GM12865 (cell line): ENCODE data around the gene ELL.
A peak's percentile ranks its signal among the peaks of the same experiment; 100 is the strongest.

Experiments used
- DNase-seq: peaks from one replicate; pipeline ENCODE4 v3.0.0; 2010; ENCODE audit warnings: low read depth
- H3K4me3 ChIP-seq: 2 replicates; pipeline ENCODE4 v1.5.1; 2011; ENCODE audit warnings: mild to moderate bottlenecking, low read depth, low read length, control low read depth
- TF ChIP-seq, protein P1 (sequence below): IDR thresholded peaks from 2 replicates; pipeline ENCODE4 v1.5.1; 2011; ENCODE audit warnings: low read length, control low read depth, low read depth, inconsistent platforms; ENCODE audit not compliant: insufficient read depth; ENCODE audit errors: missing control alignments

ELL gene

DNA sequence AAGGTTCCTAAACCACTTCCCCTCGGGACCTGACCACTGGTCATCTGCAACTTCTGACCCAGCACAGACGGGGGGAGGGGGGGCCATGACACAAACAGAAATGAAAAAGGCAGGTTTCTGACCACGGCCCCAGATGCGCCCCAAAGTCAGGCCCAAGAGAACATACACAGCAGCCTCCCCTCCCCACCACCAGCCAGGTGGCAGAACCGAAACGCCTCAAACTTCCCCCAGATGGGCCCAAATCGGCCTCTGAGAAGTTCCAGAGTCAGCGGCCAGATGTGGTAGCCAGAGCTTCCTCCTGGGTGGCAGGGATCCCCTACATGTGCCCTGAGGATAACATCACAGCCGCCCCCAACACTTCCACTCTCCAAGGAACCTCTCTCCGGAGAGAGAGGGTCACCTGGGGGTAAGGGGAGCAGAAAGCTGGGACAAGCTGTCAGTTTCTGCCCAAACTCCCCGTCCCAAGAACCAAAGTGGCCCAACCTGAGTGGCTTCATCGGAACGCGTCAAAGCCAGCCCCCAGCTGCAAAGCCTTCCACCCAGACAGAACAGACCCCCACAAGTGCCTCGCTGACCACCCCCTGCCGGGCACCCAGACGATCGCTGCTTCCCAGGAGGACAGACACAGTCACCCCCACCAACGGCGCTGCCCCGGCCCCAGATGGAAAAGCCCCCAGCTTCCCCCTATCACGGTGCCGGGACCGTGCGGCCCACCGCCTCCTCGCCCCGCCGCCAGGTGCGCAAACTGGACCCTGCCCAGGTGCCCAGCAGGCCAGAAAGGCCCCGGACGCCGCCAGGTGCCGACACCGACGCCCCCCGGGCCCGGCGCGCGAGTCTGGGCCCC lies 800 bp downstream of the ELL start:
- DNase-seq = peak; percentile 87
- TF ChIP-seq, protein P1, sequence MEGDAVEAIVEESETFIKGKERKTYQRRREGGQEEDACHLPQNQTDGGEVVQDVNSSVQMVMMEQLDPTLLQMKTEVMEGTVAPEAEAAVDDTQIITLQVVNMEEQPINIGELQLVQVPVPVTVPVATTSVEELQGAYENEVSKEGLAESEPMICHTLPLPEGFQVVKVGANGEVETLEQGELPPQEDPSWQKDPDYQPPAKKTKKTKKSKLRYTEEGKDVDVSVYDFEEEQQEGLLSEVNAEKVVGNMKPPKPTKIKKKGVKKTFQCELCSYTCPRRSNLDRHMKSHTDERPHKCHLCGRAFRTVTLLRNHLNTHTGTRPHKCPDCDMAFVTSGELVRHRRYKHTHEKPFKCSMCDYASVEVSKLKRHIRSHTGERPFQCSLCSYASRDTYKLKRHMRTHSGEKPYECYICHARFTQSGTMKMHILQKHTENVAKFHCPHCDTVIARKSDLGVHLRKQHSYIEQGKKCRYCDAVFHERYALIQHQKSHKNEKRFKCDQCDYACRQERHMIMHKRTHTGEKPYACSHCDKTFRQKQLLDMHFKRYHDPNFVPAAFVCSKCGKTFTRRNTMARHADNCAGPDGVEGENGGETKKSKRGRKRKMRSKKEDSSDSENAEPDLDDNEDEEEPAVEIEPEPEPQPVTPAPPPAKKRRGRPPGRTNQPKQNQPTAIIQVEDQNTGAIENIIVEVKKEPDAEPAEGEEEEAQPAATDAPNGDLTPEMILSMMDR = no peak

DNA sequence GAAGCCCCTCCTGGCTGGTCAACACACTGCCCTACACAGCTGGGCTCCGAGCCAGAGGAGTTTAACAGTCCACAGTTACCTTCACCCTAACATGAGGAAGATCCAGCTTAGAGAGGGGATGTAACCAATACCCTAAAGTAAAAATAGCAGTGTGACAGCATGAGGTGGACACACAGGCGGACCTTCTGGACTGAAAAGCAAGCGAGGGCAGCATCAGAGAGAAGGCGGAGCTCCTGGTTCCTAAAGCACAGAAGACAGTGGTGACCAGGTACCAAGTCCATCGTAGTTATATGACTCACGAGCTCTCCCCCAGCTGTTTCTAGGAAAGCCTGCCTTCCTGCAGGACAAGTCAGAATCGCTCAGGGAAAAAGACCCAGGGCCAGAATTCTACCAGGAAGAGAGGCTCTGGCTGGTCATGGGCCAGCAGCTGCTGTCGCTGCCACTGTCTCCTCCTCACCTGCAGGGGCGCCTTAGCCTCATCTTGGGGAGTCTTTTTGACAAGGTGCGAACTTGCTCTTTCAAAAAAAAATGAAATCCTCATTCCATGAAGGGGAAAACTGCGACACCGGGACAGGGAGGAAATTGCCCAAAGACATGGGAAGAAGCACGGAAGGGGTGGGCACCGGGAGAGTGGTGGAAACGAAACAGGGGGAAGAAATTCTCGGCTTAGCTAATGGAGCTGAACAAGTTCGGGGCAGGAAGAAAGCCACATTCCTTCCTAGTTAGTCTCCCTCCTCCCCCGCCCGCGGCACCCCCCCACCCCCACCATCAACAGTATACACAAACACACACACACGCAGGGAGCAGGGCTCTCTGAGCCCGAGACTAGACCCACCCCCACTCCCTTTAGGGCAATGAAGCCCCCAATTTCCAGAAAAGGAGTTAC lies 1.7 kb downstream of the ELL start:
- peak; percentile 79 for DNase-seq
- TF ChIP-seq, protein P1 = peak; percentile 87
- peak overlapping the region; percentile 80 for H3K4me3 ChIP-seq

More for the DNA sequence above, 800 bp downstream of the ELL start:
- peak overlapping the region; percentile 80 for H3K4me3 ChIP-seq

DNA sequence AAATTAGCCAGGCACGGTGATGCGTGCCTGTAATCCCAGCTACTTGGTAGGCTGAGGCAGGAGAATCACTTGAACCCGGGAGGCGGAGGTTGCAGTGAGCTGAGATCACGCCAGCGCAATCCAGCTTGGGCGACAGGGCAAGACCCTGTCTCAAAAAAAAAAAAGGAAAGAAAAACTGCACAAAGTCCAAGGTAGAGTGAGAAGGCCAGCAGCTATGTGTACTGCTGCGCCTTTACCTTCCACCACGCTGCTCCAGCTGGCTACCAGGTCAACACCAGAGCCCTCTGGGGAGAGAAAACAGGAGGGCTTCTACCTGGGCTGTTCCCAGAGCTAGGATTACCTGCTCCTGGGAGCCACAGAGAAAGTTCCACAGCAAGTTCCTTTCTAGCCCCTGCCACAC lies 3.2 kb downstream of the ELL start:
- no peak for DNase-seq
- no peak overlapping the region for H3K4me3 ChIP-seq
- TF ChIP-seq, protein P1 = no peak

DNA sequence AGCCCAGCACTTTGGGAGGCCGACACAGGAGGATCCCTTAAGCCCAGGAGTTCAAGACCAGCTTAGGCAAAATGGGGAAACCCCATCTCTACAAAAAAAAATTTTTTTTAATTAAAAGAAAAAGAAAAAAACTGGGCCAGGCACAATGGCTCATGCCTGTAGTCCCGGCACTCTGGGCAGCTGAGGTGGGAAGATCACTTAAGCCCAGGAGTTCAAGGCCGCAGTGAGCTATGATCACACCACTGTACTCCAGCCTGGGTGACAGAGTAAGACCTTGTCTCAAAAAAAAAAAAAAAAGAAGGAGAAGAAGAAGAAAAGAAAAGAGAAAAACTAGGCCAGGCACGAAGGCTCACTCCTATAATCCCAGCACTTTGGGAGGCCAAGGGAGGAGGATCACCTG lies 4.3 kb downstream of the ELL start:
- H3K4me3 ChIP-seq = no peak overlapping the region
- DNase-seq = no peak
- TF ChIP-seq, protein P1 = no peak

DNA sequence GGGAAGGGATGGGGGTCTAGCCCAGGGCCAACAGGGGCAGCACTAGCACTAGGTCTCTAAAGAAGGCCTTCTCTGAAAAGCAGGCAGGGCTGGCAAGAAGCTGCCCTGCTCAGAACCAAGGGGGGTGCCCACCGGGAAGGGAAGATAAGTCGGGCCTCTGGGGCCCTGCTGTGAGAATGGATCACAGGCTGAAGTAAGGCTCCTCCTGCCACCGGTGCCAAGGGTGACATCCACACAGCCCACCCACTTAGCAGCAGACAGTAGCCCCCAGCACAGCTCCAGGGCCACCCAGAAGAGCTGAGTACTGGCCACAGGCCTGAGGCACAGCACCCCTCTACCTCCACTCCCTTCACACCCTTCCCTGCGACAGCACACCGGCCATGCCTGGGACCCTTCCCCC lies 5.9 kb downstream of the ELL start:
- no peak overlapping the region for H3K4me3 ChIP-seq
- TF ChIP-seq, protein P1 = no peak
- no peak for DNase-seq

DNA sequence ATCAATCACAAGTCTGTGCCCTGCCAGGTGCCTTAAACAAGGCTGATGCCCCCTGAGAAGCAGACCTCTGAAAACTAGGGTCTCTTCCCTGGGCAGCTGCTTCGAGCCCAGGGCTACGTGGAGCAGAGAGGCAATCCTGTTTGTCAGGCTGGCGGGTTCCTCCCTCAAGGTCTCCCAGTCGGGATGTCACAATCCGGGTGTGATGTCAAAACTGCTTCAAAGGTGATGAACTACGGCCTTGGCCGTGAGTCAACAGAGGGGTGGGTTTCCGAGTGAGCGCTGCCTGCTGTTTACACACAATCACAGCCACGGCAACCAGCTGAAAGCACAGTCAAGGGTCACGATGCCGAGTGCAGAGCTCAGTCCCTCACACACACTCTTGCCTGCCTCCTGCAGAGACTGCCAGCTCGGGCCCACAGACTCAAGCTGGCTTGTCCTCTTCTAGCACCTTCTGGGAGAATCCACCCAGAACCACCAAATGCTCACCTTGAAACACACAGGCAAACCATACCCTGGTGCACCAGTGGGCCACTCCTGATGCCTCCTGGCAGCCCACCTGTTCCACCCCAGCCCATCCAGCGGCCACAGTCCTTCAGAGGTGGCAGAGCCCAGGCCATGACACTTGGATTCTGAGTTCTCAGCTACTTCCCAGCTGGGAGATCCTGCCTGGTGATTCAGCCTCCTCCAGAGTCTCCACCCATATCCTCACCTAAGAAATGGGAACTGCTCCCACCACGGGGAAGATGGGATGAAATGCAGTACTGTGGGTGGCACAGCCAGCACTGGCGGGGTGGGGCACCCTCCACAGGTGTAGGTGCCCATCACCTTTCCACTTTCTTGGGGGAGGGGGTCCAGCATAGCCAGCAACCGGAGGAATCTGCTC lies 6.8 kb downstream of the ELL start:
- no peak for DNase-seq
- H3K4me3 ChIP-seq = no peak overlapping the region
- TF ChIP-seq, protein P1 = no peak
